ENCODE data around the gene DYRK1A.

Gene DYRK1A

GRCh38 chr21:37365517-37366481 lies 774 bp upstream of the DYRK1A start:
- DNase-seq: no peak

- no peak for DNase-seq
These were observed 746 bp downstream of the DYRK1A start for GRCh38 chr21:37367336-37367702.

DNA sequence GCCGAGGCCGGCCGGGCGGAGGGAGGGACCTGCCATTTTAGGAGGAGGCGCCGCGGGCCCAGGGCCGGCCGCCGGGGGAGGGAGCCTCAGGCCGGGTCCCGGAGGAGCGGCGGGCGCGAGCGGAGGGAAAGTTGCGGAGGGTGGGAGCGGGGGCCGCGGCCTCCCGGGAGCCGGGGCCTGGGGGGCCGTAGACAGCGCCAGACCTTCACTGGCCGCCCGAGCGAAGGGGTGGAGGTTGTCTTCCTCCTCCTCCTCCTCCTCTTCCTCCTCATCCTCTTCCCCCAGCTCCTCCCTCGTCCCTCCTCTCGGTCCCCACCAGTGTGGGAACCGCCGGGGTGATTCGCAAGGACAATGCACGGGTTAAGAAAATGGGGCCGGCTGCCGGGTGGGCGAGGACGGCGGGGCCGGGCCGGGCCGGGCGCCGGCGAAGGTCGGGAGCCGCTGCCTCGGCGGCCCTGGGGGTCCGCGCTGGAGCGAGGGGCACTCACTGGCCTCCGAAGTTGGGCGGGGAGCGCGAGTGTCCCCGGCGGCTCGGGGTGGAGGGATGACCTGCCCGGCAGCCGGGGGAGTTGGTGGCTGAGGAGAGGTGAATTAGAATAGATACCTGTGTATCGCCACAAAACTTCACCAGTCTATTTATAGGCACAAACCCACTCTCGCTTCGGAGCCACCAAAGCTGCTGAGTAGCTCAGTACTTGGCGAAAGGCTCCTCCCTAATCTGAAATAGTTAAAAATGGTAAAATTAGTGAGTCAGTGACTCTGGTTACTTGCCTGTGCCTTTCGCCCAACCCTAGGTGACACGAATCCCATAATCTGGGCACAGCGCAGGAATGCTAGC lies 1.3 kb downstream of the DYRK1A start:
- no peak for DNase-seq

DNA sequence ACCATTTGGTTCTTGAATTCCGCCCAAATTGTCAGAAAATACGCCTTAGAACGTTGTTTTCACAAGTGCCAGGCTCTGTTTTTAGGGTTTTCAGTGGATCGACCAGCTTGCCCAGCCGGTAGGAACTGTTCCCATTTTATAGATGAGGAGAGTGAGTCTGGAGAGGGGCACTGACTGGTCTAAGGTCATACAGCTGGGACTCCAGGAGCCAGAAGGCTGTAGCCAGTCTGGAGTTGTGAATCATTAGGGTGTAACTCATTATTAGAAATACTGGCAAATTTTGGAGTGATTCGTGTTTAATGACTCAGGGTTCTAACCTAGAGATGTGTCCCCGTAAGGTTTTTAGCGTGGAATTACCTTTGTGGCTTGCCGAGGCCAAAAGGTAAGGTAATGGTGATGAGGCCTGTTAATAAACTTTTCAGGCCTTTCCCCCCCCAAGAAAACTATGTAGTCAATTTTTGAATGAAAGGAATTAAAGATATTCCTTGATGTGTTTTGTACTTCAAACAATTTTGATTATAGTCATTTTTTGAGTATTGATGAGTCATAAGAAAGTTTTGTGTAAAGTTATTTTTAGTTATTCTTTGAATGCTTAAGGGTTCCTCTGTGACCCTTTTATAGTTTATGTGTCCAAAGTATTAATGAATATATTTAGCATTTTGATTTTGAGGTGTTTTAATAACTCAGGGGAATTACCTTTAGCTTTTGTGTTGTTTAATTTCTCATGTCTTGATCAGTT lies 2.1 kb downstream of the DYRK1A start:
- DNase-seq: no peak

- DNase-seq: no peak
These were observed 2.8 kb downstream of the DYRK1A start for GRCh38 chr21:37369307-37369854.

GRCh38 chr21:37370152-37371040 lies 3.8 kb downstream of the DYRK1A start:
- DNase-seq: no peak

GRCh38 chr21:37371041-37371397 lies 4.4 kb downstream of the DYRK1A start:
- no peak for DNase-seq

DNA sequence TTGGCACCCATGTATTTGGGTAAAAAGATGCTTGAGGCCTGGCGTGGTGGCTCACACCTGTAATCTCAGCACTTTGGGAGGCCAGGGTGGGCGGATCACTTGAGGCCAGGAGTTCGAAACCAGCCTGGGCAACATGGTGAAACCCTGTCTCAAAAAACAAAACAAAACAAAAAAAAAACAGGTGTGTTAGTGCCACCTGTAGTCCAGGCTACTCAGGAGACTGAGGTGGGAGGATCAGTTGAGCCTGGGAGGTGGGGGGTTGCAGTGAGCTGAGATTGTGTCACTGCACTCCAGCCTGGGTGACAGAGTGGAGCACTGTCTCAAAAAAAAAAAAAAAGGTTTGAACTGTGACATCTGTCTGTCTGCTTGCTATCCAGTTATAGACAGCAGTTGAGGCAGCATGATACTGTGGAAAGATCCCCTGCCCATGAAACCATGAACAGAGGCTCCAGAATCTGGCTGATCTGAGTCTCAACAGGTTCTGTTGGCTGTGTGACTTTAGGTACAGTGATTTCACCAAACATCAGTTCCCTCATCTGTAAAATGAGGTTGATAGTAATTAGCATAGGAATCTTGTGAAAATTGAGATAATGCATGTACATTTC lies 5.7 kb downstream of the DYRK1A start:
- DNase-seq: no peak

GRCh38 chr21:37372951-37373350 lies 6.4 kb downstream of the DYRK1A start:
- DNase-seq: no peak

- no peak for DNase-seq
These were observed 7.0 kb downstream of the DYRK1A start for GRCh38 chr21:37373539-37373938.

DNA sequence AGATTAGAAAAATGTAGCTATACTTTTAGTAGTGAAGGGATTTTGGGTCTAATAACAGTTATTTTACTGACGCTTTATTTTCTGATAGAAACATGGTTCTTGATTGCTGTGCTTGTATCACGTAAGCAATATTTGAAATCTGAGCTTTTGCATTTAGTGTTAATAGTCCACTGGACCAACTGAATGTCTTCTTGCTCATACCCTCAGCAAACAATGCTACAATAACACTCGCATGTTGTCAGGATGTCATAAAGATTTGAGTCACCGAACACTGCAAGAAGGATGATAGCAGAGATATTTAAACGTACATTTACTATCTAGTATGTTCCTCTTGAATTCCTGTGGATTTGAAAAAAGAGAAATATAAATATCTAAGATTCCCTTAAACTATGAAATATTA lies 7.5 kb downstream of the DYRK1A start:
- no peak for DNase-seq

DNA sequence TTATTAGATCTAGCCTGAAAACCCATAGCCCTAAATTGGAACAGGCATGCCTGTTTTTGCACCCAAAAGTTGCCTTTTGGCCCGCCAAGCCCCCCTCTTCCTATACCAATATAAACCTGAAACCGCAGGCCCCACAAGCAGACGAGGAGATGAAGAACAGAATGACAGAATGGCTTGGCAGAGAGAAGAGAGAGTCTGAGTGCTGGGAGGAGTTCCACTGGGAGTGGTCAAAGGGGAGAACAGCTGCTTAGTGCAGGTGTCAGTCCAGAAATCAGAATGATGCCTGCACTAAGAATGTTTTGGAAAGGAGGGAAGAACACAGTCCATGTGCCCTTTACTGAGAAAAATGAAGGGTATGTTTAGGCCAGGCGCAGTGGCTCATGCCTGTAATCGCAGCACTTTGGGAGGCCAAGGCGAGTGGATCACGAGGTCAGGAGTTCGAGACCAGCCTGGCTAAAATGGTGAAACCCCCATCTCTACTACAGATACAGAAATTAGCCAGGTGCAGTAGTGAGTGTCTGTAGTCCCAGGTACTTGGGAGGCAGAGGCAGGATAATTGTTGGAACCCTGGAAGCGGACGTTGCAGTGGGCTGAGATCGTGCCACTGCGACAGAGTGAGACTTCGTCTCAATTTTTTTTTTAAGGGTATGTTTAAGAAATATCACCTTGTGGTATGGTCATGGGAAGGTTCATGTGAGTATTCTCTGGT lies 9.4 kb downstream of the DYRK1A start:
- DNase-seq: no peak

GRCh38 chr21:37378700-37379139 lies 12.1 kb downstream of the DYRK1A start:
- DNase-seq: no peak

GRCh38 chr21:37380349-37381323 lies 14.1 kb downstream of the DYRK1A start:
- no peak for DNase-seq

DNA sequence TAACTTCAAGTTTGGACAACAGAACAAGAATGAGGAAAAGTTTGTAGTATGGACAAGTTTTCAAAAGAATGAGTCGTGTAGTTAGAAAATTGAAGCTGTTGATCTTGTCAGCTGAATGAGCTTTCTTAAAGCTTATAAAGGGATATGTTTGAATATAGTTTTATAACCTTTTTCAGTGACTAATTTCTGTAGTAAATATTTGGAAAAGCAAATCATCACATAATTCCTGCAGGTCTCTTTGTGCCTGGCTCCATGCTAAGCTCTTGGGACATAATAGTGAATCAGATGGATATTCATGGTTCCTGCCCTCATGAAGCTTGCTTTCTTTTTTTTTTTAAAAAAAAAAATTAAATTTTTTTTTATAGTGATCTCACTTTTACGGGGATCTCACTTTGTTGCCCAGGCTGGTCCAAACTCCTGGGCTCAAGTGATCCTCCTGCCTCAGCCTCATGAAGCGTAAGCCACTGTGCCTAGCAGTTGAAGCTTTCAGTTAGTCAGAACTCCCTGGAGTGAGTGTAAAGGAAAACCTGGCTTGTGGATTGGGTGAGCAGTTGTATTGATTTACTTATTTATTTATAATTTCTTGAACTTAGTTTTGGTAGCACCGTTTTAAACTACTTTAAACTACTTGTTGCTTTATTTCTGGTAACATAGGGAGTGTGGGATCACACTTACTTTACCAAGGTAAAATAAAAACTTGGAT lies 15.5 kb downstream of the DYRK1A start:
- DNase-seq: no peak

- no peak for DNase-seq
These were observed 16.5 kb downstream of the DYRK1A start for GRCh38 chr21:37383086-37383485.

- no peak for DNase-seq
These were observed 17.3 kb downstream of the DYRK1A start for GRCh38 chr21:37383784-37384311.

DNA sequence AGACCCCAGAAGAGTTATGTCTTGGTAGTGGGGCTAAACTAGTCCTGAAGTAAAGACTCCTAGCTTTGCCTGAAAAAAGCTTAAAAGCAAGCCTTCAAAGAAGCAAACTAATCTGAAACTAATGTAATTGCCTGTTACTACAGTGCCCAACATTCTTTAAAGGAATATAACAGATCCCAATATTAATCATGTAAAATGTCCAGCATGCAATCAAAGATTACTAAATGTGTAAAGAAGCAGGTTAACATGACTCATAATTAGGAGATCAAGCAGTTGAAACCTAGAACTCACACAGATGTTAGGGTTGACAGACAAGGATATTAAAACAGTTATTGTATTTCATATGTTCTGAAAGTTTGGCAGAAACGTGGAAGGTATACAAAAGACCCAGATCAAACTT lies 17.8 kb downstream of the DYRK1A start:
- DNase-seq: no peak
